Muscle of leg (tissue), 16 donors: Measurements from ENCODE around the gene MRPL36. TPM values are rescaled to one million over a fixed set of nuclear protein-coding genes. Genes with fewer than 3 reads are reported as not detected.
"Not testable (repeated sequence)": the region's sequence is repeated elsewhere in the genome, so short reads cannot be mapped to it uniquely, and the experiment has no call there.

Experiments
- DNase-seq: peaks from one replicate; pipeline ENCODE4 v3.0.0; 2013
- H3K27ac ChIP-seq: one replicate; pipeline ENCODE4 v1.5.1; 2013; ENCODE audit warnings: mild to moderate bottlenecking, low read length, control low read depth
- H3K27me3 ChIP-seq: one replicate; pipeline ENCODE4 v1.6.1; 2013; ENCODE audit warnings: low read length; ENCODE audit not compliant: control insufficient read depth, insufficient read depth
- H3K36me3 ChIP-seq: one replicate; pipeline ENCODE4 v1.6.1; 2013; ENCODE audit warnings: low read length; ENCODE audit not compliant: control insufficient read depth, insufficient read depth
- H3K4me1 ChIP-seq: one replicate; pipeline ENCODE4 v1.6.1; 2013; ENCODE audit warnings: low read length; ENCODE audit not compliant: control insufficient read depth, insufficient read depth
- H3K4me3 ChIP-seq: one replicate; pipeline ENCODE4 v1.5.1; 2013; ENCODE audit warnings: low read length, control low read depth
- H3K9me3 ChIP-seq: replicated peaks from 2 replicates; pipeline ENCODE4 v1.6.1; 2013; ENCODE audit warnings: low read depth, low read length; ENCODE audit not compliant: control insufficient read depth
- WGBS: methylation state at CpG from one replicate; pipeline ENCODE4 v1.1.5; 2013; ENCODE audit warnings: missing lambda C conversion rate; ENCODE audit not compliant: insufficient coverage; 5-methylcytosine and 5-hydroxymethylcytosine counted together
- long read RNA-seq, 11 donors: transcript quantifications; one replicate each; lab custom pipeline, GENCODE V29; 2026
- polyA plus RNA-seq, 8 donors: library from polyadenylated mRNA; unstranded; fragments of 120-200 nt; gene quantifications; one replicate each; pipeline versions ENCODE4 v1.2.1 to v1.2.3, GENCODE V29; 2013; ENCODE audit warnings: inconsistent platforms in 1 of 8, low replicate concordance in 1 of 8; ENCODE audit not compliant: insufficient read length in 8 of 8, insufficient read depth in 1 of 8
- total RNA-seq: library from RNA; stranded (reverse); fragments of 120-200 nt; gene quantifications from one replicate; pipeline ENCODE4 v1.2.4, GENCODE V29; 2013

Gene MRPL36
- total RNA-seq (48.1 TPM), polyA plus RNA-seq (10 to 100 TPM; 24.2 to 35.4 (median 34.0) TPM)
- long read RNA-seq, donor 1, partial matches to known transcripts = 0 of 8 reads
- long read RNA-seq, donor 1, other reads (novel, unspliced or antisense) = 0 of 8 reads
- long read RNA-seq, donor 2, partial matches to known transcripts = 0 of 3 reads
- long read RNA-seq, donor 2, other reads (novel, unspliced or antisense) = 0 of 3 reads
- long read RNA-seq, donor 3, transcript MRPL36-202 (2 exons, 610 nt) = minor isoform, 7 of 16 reads
- long read RNA-seq, donor 3, transcript MRPL36-204 (2 exons, 686 nt) = major isoform, 9 of 16 reads
- long read RNA-seq, donor 3, partial matches to known transcripts = 0 of 16 reads
- long read RNA-seq, donor 3, other reads (novel, unspliced or antisense) = 0 of 16 reads
- long read RNA-seq, donor 4, transcript MRPL36-202 (2 exons, 610 nt) = major isoform, 16 of 20 reads
- long read RNA-seq, donor 4, partial matches to known transcripts = 0 of 20 reads
- long read RNA-seq, donor 4, other reads (novel, unspliced or antisense) = 0 of 20 reads
- long read RNA-seq, donor 5, transcript MRPL36-204 (2 exons, 686 nt) = major isoform, 23 of 42 reads
- long read RNA-seq, donor 5, transcript MRPL36-202 (2 exons, 610 nt) = minor isoform, 13 of 42 reads
- long read RNA-seq, donor 5, partial matches to known transcripts = 0 of 42 reads
- long read RNA-seq, donor 5, other reads (novel, unspliced or antisense) = 6 of 42 reads
- long read RNA-seq, donor 6, transcript MRPL36-204 (2 exons, 686 nt) = minor isoform, 16 of 595 reads
- long read RNA-seq, donor 6, transcript MRPL36-202 (2 exons, 610 nt) = major isoform, 31 of 595 reads
- long read RNA-seq, donor 6, partial matches to known transcripts = 143 of 595 reads
- long read RNA-seq, donor 6, other reads (novel, unspliced or antisense) = 405 of 595 reads
- long read RNA-seq, donor 7, transcript MRPL36-202 (2 exons, 610 nt) = major isoform, 13 of 303 reads
- long read RNA-seq, donor 7, transcript MRPL36-204 (2 exons, 686 nt) = minor isoform, 7 of 303 reads
- long read RNA-seq, donor 7, partial matches to known transcripts = 47 of 303 reads
- long read RNA-seq, donor 7, other reads (novel, unspliced or antisense) = 236 of 303 reads
- long read RNA-seq, donor 8, transcript MRPL36-204 (2 exons, 686 nt) = minor isoform, 11 of 298 reads
- long read RNA-seq, donor 8, transcript MRPL36-202 (2 exons, 610 nt) = major isoform, 17 of 298 reads
- long read RNA-seq, donor 8, partial matches to known transcripts = 56 of 298 reads
- long read RNA-seq, donor 8, other reads (novel, unspliced or antisense) = 214 of 298 reads
- long read RNA-seq, donor 9, transcript MRPL36-202 (2 exons, 610 nt) = major isoform, 17 of 366 reads
- long read RNA-seq, donor 9, transcript MRPL36-204 (2 exons, 686 nt) = minor isoform, 7 of 366 reads
- long read RNA-seq, donor 9, partial matches to known transcripts = 109 of 366 reads
- long read RNA-seq, donor 9, other reads (novel, unspliced or antisense) = 233 of 366 reads
- long read RNA-seq, donor 10, transcript MRPL36-202 (2 exons, 610 nt) = major isoform, 21 of 32 reads
- long read RNA-seq, donor 10, transcript MRPL36-204 (2 exons, 686 nt) = minor isoform, 11 of 32 reads
- long read RNA-seq, donor 10, partial matches to known transcripts = 0 of 32 reads
- long read RNA-seq, donor 10, other reads (novel, unspliced or antisense) = 0 of 32 reads
- long read RNA-seq, donor 11, transcript MRPL36-202 (2 exons, 610 nt) = minor isoform, 9 of 33 reads
- long read RNA-seq, donor 11, transcript MRPL36-204 (2 exons, 686 nt) = major isoform, 11 of 33 reads
- long read RNA-seq, donor 11, partial matches to known transcripts = 13 of 33 reads
- long read RNA-seq, donor 11, other reads (novel, unspliced or antisense) = 0 of 33 reads

DNA sequence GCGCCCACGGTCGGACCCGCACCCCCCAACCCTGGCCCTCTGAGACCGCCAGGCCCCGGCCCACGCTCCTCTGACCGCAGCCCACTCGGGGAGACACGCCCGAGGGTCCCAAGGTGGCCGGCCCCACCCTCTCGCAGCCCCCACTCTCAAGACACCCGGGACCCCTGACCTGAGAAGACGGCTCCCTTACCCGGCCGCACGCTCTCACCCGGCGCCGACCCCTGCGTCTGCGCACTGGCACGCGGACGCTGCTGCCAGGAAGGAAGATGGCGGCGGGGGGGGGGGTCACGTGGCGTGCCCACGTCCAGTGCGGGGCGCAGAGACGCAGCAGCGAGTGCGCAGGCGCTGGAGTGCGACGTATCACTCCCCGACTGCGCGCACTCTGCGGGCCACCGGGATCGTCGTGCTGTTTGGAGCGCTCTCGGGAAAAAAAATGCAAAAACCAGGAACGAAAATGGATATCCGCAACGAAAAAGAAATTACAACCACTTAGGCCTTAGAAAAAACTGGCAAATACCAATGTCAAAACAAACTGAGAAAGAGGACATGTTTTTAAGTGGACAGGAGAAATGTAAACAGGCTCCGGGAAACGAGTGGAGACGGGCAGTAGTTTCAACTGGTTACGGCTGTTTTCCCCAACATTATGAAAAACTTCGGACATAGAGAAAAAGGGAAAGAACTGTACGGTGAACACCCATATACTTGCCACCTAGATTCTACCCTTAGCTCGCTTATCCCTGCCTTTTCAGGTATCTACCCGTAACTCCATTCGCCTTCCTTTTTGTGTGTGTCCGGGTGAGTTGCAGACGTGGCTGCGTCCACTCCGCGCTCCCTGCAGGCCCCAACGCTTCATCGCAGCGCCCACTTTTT, at the start of gene MRPL36:
Gene MRPL36 (minus strand): TSS at position 236 of the 870 bp plus-strand sequence. CDS start 902 bp downstream, outside the sequence.
- Histone ChIP-seq H3K36me3 (peaks cover 50% of the 10 kb centered on the region), H3K27me3 (no peaks in the 10 kb centered on the region), H3K4me1 (peaks cover 18% of the 10 kb centered on the region), H3K9me3 (no peaks in the 10 kb centered on the region), H3K4me3 (peak within 1 kb of the TSS; percentile 98), H3K27ac (peak within 1 kb of the TSS; percentile 89)
- 3% methylated on average over 47 of the region's 68 CpGs for WGBS
- DNase-seq = peak; percentile 96

DNA sequence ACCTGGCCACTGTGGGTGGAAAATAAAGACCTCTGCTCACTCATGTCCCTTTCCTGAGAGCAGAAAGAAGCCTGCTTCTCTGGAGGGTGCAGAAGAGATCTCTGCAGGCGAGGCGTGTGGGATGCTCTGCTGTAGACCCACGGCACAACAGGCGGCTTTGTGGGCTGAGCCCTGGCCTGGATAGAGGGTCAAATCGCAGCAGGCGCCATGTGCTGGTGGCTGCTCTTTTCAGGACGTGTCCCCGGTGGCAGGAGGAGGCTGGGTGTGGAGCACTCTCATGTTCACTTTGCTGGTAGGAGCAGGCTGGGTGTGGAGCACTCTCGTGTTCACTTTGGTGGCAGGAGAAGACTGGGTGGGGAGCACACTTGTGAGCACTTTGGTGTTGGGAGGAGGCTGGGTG, 48.0 kb upstream of the MRPL36 start:
- Histone ChIP-seq H3K4me3 (no peak overlapping the region), H3K36me3 (no peaks in the 10 kb centered on the region), H3K4me1 (peaks cover 7% of the 10 kb centered on the region), H3K27ac (no peak overlapping the region), H3K27me3 (peaks cover 47% of the 10 kb centered on the region), H3K9me3 (no peaks in the 10 kb centered on the region)
- no peak for DNase-seq
- 68% methylated on average over 9 of the region's 9 CpGs for WGBS

DNA sequence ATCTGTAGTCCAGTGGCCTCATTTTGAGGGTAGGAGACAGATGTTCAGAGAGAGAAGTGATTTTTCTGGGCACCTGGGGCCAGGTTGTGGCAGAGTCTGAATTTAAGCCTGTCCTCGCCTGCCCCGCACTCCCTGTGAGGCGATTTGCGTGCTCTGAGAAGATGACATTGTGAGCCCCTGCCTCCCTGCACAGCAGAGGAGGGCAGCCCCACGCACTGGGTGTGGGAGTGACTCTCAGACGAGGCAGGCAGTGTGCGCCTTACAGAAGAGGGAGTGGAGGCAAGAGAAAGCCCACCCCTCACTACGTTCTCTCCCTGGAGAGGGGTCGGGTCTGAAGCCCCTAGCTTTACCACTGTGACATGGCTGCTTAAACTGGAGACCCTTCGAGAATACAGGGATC, 47.4 kb upstream of the MRPL36 start:
- H3K27me3 ChIP-seq = peaks cover 42% of the 10 kb centered on the region
- WGBS = 79% methylated on average over 5 of the region's 10 CpGs
- DNase-seq = no peak

DNA sequence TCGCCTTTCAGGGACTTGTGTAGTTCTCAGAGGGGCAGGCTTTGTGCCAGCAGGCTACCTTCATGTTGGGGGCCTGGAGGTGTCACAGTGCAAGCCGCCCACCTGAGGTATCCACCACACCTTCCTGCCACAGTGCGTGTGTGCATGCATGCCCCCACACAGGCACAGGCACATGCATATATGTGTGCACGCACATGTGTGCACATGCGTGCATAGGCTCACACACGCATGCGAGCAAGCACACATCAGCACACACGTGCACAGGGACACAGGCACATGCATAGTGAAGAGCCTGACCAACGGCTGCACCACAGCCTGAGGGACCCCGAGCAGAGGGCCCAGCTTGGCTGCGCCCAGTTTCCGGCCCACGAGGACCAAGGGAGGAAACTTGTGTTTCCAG, 46.9 kb upstream of the MRPL36 start:
- DNase-seq = no peak
- Histone ChIP-seq H3K27me3 (peaks cover 37% of the 10 kb centered on the region), H3K36me3 (no peaks in the 10 kb centered on the region), H3K4me3 (no peak overlapping the region), H3K9me3 (no peaks in the 10 kb centered on the region), H3K4me1 (peaks cover 2% of the 10 kb centered on the region), H3K27ac (no peak overlapping the region)
- WGBS = 87% methylated on average over 13 of the region's 13 CpGs

More for the DNA sequence above, 47.4 kb upstream of the MRPL36 start:
- Histone ChIP-seq H3K27ac (no peak overlapping the region), H3K4me1 (peaks cover 6% of the 10 kb centered on the region), H3K9me3 (no peaks in the 10 kb centered on the region), H3K36me3 (no peaks in the 10 kb centered on the region), H3K4me3 (no peak overlapping the region)

DNA sequence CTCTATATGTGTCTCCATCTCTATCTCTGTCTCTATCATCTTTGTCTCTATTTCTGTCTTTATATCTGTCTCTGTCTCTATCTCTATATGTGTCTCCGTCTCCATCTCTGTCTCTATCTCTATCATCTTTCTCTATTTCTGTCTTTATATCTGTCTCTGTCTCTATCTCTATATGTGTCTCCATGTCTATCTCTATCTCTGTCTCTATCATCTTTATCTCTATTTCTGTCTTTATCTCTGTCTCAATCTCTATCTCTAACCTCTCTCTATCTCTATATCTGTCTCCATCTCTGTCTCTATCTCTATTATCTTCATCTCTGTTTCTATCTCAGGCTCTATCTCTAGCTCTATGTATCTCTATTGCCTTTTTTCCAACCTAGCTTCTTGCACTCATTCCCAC, 46.1 kb upstream of the MRPL36 start:
- Histone ChIP-seq H3K4me3 (no peak overlapping the region), H3K36me3 (no peaks in the 10 kb centered on the region), H3K27ac (no peak overlapping the region), H3K9me3 (no peaks in the 10 kb centered on the region), H3K4me1 (no peaks in the 10 kb centered on the region), H3K27me3 (peaks cover 29% of the 10 kb centered on the region)
- DNase-seq = no peak
- 100% methylated on average over 1 of the region's 1 CpG for WGBS

DNA sequence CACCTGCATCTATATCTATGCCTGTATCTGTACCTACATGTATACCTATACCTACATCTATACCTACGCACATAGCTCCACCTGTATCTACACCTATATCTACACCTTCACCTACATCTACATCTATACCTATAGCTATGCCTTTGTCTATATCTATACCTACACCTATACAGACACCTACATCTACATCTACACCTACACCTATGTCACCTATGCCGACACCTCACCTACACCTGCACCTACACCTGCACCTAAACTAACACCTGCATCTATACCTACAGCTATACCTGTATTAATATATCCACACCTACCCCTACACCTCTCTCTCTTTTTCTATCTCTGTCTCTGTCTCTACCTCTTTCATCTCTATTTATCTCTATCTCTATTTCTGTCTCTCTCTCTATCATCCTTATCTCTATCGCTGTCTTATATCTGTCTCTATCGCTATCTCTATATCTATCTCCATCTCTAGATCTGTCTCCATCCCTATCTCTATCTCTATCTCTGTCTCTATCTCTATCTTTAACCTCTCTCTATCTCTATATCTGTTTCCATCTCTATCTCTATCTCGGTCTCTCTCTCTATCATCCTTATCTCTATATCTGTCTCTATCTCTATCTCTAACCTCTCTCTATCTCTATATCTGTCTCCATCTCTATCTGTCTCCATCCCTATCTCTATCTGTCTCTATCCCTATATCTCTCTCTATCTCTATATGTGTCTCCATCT, 45.2 kb upstream of the MRPL36 start:
- Histone ChIP-seq H3K27me3 (peaks cover 25% of the 10 kb centered on the region), H3K9me3 (no peaks in the 10 kb centered on the region), H3K27ac (no peak overlapping the region), H3K4me1 (no peaks in the 10 kb centered on the region), H3K4me3 (no peak overlapping the region), H3K36me3 (no peaks in the 10 kb centered on the region)
- WGBS = 100% methylated on average over 5 of the region's 5 CpGs
- DNase-seq = no peak

DNA sequence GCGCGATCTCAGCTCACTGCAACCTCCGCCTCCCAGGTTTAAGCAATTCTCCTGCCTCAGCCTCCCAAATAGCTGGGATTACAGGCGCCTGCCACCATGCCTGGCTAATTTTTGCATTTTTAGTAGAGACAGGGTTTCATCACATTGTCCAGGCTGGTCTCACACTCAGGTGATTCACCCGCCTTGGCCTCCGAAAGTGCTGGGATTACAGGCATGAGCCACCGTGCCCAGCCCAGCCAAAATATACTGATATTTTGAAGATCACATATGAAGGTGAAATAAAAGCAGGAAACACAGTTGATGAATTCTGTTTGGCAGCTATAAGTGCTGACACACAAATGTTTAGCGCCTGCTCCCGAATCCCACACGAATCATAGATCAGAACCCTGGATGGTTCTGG, 44.1 kb upstream of the MRPL36 start:
- DNase-seq, H3K27ac ChIP-seq, H3K36me3 ChIP-seq, H3K9me3 ChIP-seq, H3K4me1 ChIP-seq, H3K4me3 ChIP-seq: not testable (repeated sequence)
- peaks cover 13% of the 10 kb centered on the region for H3K27me3 ChIP-seq
- WGBS = 96% methylated on average over 7 of the region's 10 CpGs
